Stimulated activated CD8-positive, alpha-beta memory T cell treated with anti-CD3 and anti-CD28 coated beads, Interleukin-2, amount 100 ng/mL, for 1 hour (primary cell): Measurements from ENCODE around the gene IRF1.
"Not testable (repeated sequence)": the region's sequence is repeated elsewhere in the genome, so short reads cannot be mapped to it uniquely, and the experiment has no call there.

Source experiments
- DNase-seq, 2 donors: peaks; one replicate each; pipeline ENCODE4 v3.0.0-alpha.2; 2020; ENCODE audit warnings: low read depth in 2 of 2

Gene IRF1, protein sequence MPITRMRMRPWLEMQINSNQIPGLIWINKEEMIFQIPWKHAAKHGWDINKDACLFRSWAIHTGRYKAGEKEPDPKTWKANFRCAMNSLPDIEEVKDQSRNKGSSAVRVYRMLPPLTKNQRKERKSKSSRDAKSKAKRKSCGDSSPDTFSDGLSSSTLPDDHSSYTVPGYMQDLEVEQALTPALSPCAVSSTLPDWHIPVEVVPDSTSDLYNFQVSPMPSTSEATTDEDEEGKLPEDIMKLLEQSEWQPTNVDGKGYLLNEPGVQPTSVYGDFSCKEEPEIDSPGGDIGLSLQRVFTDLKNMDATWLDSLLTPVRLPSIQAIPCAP

GRCh38 chr5:132490484-132491367 lies at the start of gene IRF1:
TSS of gene IRF1 (minus strand) at chr5:132490773. CDS start at chr5:132489478, 1,295 bp downstream.
- peak; percentile 95 to 96 for DNase-seq

GRCh38 chr5:132540149-132540548 lies 49.6 kb upstream of the IRF1 start:
- DNase-seq: no peak

- DNase-seq: no peak
Observed at GRCh38 chr5:132539716-132540115, 49.1 kb upstream of the IRF1 start.

GRCh38 chr5:132530946-132531345 lies 40.4 kb upstream of the IRF1 start:
- DNase-seq: no peak

DNA sequence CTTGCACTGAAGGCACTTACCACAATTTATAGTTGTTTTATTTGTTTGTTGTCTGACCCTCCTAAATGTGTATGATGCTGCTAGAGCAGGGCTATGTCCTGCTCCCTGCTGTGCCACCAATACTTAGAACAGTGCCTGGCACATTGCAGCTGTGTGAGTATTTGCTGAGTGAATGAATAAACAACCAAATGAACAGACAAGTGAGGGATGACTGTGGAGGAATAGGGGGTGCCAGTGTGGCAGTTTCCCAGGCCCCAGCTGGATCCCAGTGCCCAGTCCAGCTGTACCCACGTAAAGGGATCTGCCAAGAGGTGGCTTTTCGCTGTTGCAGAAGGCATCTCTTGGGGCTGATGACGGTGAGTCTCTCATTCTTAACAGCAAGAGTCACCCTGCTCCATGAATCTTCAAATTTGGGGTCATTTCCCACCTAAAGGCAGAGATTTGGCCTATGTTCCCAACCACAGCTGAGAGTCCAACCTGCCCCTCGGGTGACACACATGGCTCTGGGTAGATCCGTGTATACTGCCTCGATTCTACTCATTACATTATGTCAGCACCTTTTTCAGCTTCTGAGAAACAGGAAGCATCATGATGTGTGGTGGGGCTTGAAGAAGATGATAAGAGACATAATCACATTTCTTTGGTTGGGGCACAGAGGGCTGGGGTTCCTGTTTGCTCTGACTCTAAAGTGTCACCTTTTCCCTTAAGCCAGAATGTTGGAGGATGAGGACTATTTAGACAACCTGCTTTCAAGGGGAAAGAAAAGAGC lies 38.5 kb upstream of the IRF1 start:
- DNase-seq: no peak

GRCh38 chr5:132528021-132528420 lies 37.4 kb upstream of the IRF1 start:
- DNase-seq: no peak

GRCh38 chr5:132526974-132527564 lies 36.5 kb upstream of the IRF1 start:
- no peak for DNase-seq

- DNase-seq: peak in 1 of 2 donors; percentile 13
Observed at GRCh38 chr5:132526290-132526973, 35.9 kb upstream of the IRF1 start.

DNA sequence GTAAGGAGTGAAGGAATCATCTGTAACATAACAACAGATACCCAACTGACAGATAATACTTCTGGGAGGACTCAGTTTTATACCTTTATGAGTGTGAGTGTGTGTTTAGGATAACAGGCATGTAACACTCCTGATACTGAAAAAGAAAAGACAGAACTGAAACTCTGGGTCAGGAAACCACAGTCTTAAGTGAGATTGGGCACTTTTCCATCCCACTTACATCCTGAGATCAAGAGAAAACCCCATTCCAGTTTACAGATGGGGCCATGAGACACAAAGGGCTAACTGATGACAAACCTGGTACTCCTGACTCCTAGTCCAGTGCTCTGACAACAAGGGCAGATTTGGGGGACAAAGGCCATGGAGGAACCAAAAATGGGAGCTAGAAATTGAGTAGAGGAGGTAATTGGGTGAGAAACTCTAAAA lies 34.7 kb upstream of the IRF1 start:
- DNase-seq: no peak

DNA sequence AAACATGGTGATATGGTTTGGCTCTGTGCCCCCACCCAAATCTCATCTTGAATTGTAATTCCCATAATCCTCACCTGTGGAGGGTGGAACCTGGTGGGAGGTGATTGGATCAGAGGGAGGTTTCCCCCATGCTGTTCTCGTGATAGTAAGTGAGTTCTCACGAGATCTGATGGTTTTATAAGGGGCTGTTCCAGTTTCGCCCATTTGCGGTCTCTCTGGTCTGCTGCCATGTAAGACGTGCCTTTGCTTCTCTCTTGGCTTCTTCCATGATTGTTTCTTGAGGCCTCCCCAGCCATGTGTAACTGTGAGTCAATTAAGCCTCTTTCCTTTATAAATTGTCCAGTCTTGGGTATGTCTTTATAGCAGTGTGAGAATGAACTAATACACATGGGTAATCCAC lies 34.3 kb upstream of the IRF1 start:
- not testable (repeated sequence) for DNase-seq

- DNase-seq: not testable (repeated sequence)
Observed at GRCh38 chr5:132522067-132522466, 31.5 kb upstream of the IRF1 start.

DNA sequence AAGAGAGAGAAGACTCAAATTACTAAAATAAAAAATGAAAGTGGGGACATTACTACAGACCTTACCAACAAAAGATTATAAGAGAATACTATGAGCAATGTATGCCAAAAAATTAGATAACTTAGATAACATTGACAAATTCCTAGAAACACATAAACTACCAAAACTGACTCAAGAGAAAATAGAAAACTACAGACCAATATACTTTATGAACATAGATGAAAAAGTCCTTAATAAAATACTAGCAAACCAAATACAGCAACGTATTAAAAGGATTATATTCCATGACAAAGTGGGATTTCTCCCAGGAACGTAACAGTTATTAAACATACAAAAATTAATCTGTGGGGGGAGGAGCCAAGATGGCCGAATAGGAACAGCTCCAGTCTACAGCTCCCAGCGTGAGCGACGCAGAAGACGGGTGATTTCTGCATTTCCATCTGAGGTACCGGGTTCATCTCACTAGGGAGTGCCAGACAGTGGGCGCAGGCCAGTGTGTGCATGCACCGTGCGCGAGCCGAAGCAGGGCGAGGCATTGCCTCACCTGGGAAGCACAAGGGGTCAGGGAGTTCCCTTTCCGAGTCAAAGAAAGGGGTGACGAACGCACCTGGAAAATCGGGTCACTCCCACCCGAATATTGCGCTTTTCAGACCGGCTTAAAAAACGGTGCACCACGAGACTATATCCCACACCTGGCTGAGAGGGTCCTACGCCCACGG lies 23.2 kb upstream of the IRF1 start:
- DNase-seq: not testable (repeated sequence)

DNA sequence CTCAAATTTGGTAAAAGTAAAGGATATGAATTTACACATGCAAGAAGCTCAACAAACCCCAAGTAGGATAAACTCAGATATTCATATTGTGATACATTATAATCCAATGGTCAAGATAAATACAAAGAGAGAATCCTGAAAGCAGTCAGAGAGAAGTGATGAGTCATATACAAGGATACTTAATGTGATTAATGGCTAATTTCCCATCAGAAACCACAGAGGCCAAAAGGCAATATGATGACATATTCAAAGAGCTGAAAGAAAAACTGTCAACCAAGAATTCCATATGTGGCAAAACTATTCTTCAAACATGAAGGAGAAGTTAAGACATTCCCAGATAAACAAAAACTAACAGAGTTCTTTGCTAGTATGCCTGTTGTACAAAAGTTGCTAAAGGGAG lies 19.5 kb upstream of the IRF1 start:
- DNase-seq: no peak

DNA sequence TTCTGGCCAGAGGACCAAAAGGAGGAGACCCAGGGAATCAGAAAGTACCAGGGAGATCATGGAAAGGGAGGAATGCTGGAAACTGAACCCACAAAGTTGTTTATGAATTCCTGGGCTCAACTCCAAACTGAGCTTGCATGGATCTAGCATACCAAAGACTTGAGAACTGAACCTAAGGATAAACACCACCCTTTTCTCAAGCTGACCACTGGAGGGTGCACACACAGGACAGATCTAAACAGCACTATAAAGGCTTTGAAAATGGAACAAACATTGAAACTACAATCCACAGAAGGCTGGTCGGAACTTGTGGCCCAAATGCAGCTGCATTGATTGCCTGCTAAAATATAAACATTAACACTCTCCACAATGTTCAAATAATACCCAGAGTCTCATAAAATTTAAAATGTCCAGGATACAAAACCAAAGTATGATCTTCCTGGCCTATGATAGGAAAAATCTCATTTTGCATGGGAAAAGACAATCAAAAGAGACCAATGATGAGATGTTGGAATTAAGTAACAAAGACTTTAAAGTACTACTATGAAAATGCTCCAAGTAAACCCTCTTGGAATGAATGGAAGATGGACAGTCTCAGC lies 15.6 kb upstream of the IRF1 start:
- DNase-seq: no peak

DNA sequence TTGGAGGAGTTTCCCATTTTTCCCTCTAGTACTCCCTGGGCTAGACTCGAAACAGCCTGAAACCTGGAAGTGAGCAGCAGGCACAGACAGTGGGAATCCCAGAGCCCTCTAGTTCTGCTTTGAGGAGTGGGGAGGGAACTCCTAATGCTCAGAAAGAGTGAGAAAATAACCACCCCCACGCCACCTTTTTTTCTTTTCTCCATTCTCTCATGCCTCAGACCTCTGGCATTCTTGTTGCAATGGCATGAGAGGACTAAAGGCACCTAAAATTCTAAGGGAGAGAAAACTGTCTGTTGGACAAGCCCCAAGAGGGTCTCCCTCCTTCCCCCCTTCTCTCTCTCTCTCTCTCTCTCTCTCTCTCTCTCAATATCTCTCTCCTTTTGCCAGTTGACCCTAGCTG lies 15.1 kb upstream of the IRF1 start:
- DNase-seq: no peak

DNA sequence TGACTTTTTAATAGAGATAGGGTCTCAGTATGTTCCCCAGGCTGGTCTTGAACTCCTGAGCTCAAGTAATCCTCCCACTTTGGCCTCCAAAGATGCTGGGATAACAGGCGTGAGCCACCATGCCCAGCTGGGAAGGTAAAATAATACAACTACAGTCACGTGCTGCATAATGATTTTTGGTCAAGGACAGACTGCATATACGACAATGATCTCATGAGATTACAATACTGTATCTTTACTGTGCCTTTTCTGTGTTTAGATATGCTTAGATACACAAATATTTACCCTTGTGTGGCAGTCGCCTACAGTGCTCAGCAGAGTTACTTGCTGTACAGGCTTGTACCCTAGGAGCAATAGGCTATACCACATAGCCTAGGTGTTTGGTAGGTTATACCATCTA lies 14.2 kb upstream of the IRF1 start:
- no peak for DNase-seq

- no peak for DNase-seq
Observed at GRCh38 chr5:132503244-132503643, 12.7 kb upstream of the IRF1 start.

DNA sequence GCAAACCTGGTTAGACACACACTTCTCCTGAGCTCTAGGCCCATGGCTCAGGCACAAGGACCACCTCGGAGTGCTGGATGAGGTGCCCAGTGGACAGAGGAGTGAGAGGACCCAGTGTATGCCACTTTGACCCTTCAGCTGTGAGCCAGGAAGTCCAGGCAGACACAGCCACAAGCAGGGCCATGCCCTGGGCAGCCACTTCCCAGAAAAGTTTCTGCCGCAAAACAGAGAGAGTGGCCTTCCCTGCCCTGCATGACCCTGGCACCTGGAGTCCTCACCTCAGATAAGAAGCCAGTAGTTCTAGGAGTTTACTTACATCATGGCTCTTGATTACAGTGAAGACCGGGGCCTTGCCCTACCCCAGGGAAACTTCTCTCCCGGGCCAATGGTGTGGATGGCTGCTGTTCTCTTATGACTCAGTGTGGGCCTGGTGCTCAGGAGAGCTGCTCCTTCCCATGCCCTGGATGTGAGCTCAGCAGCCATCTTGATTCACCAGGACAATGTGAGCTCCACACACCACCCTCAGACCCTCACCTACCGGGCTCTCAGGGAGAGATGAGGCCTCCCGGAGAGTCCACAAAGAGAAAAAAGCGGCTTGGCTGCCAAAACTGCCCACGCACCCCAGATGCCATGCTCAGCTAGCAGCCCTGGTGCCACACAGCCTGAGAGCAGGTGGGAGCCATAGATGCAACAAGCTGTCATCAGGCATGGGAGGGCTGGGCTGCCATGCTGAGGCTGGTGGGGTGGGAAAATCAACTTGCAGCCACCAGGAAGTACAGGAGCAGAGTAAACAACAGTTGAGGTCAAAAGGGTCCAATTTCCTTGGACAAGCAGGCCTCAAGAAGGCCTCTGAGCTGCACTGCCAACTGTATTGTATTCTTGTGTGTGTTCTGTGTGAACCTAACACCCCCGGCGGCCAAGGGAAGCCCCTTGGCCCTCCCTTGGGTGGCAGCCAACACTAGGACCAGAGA lies 11.7 kb upstream of the IRF1 start:
- no peak for DNase-seq

GRCh38 chr5:132501629-132501956 lies 11.0 kb upstream of the IRF1 start:
- no peak for DNase-seq
